BJ (cell line): ENCODE measurements around the gene MMP15. TPM values are rescaled to one million over a fixed set of nuclear protein-coding genes. Genes with fewer than 3 reads are reported as not detected.
"Not testable (repeated sequence)": the region's sequence is repeated elsewhere in the genome, so short reads cannot be mapped to it uniquely, and the experiment has no call there.

Experiments
- CTCF ChIA-PET: fragments of 350-600 bp; formaldehyde crosslinking; extraction: SDS; loops from one replicate; lab custom pipeline; 2021; ENCODE audit warnings: antibody characterized with exemption, inconsistent platforms; lab: Yijun Ruan, JAX
- POLR2A ChIA-PET: fragments of 300-600 bp; sonication (Branson Sonifier 250); formaldehyde crosslinking; extraction: SDS; loops from one replicate; lab custom pipeline; 2021; ENCODE audit warnings: antibody characterized with exemption; lab: Charles Lee
- DNase-seq: peaks from one replicate; pipeline ENCODE4 v3.0.0-alpha.2; 2011; ENCODE audit warnings: low read depth
- H3K27me3 ChIP-seq: 2 replicates; pipeline ENCODE4 v1.6.0; 2011; ENCODE audit warnings: low read length; ENCODE audit not compliant: control insufficient read depth, insufficient read depth
- H3K36me3 ChIP-seq: 2 replicates; pipeline ENCODE4 v1.5.1; 2011; ENCODE audit warnings: low read length; ENCODE audit not compliant: control insufficient read depth, insufficient read depth
- H3K4me3 ChIP-seq: 2 replicates; pipeline ENCODE4 v1.5.1; 2011; ENCODE audit warnings: low read depth, mild to moderate bottlenecking, control low read depth, low read length
- CTCF ChIP-seq: IDR thresholded peaks from 2 replicates; pipeline ENCODE4 v1.5.1; 2011; ENCODE audit warnings: low read depth, mild to moderate bottlenecking, control low read depth, inconsistent platforms, low read length, moderate library complexity; ENCODE audit not compliant: insufficient read depth
- polyA plus RNA-seq: library from polyadenylated mRNA; depleted of rRNA; stranded (reverse); fragments of >200 nt; gene quantifications from 2 replicates; pipeline ENCODE4 v1.2.3, GENCODE V29; 2011

Gene MMP15
- polyA plus RNA-seq, 1 experiment: 1.1 TPM

GRCh38 chr16:58002416-58002800 lies 23.1 kb upstream of the MMP15 start:
- Histone ChIP-seq H3K36me3 (peaks cover 8% of the 10 kb centered on the region), H3K4me3 (no peak overlapping the region), H3K27me3 (no peaks in the 10 kb centered on the region)
- no peak for DNase-seq
- POLR2A ChIA-PET: no interaction called here
- TF ChIP-seq CTCF: no peak
- CTCF ChIA-PET: interaction anchor here (0.6 to 6.5 kb wide), 5 partner anchors 97 to 279 kb away, joined by 4 to 63 read pairs (median 4); no protein-coding TSS in a partner anchor

- DNase-seq: no peak
- CTCF ChIA-PET: interaction anchor here (5.3 to 6.5 kb wide), 2 partner anchors 97 to 103 kb away, joined by 57 to 63 read pairs; no protein-coding TSS in a partner anchor
- no peak for TF ChIP-seq CTCF
- no peaks in the 10 kb centered on the region for H3K27me3 ChIP-seq
- H3K4me3 ChIP-seq: no peak overlapping the region
- POLR2A ChIA-PET: no interaction called here
- H3K36me3 ChIP-seq: peaks cover 2% of the 10 kb centered on the region
These were observed 22.6 kb upstream of the MMP15 start for GRCh38 chr16:58002936-58003335.

- H3K36me3 ChIP-seq, H3K27me3 ChIP-seq, H3K4me3 ChIP-seq, DNase-seq, POLR2A ChIA-PET: not testable (repeated sequence)
- CTCF ChIA-PET: interaction anchor here (0.9 to 2.3 kb wide), 9 partner anchors 91 to 429 kb away, joined by 3 to 6 read pairs (median 3); no protein-coding TSS in a partner anchor
These were observed 20.8 kb upstream of the MMP15 start for GRCh38 chr16:58004736-58005135.

- no peak for TF ChIP-seq CTCF
- H3K36me3 ChIP-seq: no peaks in the 10 kb centered on the region; the same call in 1 of the 2 replicates
- no peak for DNase-seq
- CTCF ChIA-PET: interaction anchor here (0.7 to 3.5 kb wide), 5 partner anchors 8 to 112 kb away, joined by 3 to 13 read pairs (median 3); no protein-coding TSS in a partner anchor
- POLR2A ChIA-PET: no interaction called here
- no peak overlapping the region for H3K4me3 ChIP-seq
- no peaks in the 10 kb centered on the region for H3K27me3 ChIP-seq
These were observed 15.6 kb upstream of the MMP15 start for GRCh38 chr16:58009856-58010416.

GRCh38 chr16:58010886-58011285 lies 14.7 kb upstream of the MMP15 start:
- ChIA-PET CTCF (interaction anchor here (0.5 to 3.5 kb wide), 6 partner anchors 105 to 172 kb away, joined by 3 to 13 read pairs (median 3); no protein-coding TSS in a partner anchor), POLR2A (no interaction called here)
- no peak for TF ChIP-seq CTCF
- Histone ChIP-seq H3K36me3 (no peaks in the 10 kb centered on the region; the same call in 1 of the 2 replicates), H3K4me3 (no peak overlapping the region), H3K27me3 (no peaks in the 10 kb centered on the region)
- no peak for DNase-seq
